NOMO-1 treated with DMSO at 0.1 percent for 48 hours (cell line): Measurements from ENCODE around the gene ACOXL.

Experiments
- DNase-seq: peaks from one replicate; lab custom pipeline; 2025; ENCODE audit not compliant: unreplicated experiment; lab: John Stamatoyannopoulos, UW

ACOXL gene

DNA sequence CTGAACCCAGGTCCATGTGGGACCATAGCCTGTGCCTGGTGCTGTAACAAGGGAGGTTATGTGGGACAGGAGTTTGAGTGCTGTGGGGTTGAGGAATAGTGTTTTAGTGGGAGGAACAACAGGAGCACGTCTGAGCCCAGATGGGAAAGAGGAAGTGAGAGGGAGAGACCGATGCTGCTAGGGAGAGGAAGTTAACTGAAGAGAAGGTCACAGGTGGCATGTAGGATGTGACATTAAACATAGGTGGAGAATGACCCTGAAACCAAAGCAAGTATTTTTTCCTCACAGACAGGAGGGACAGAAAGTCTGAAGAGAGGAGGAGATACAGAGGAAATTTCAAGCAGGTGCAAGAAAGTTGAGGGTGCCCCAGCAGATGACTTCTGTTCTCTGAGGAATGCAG, 87.8 kb downstream of the ACOXL start:
- peak; percentile 71 for DNase-seq

GRCh38 chr2:110823165-110823564, 90.8 kb downstream of the ACOXL start:
- no peak for DNase-seq

DNA sequence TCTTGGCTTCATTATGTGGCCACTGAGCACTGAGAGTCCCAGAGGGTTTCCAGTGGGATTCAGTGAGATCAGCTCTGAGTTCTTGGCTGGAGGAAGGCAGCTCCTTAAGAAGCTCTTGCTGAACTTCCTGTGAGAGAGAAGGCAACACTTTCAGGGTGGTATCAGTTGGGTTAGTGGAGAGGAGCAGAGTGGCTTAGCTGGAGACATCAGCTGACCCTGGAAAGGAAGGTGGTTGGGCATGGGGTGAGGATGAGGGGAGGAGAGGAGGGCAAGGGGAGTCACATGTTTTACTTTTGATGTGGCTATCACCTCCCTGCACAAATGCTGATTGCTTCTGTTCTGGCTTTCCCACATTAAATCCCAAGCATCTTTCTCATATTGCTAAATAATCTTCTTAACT, 95.1 kb downstream of the ACOXL start:
- DNase-seq = no peak

GRCh38 chr2:110828330-110828729, 96.0 kb downstream of the ACOXL start:
- no peak for DNase-seq

DNA sequence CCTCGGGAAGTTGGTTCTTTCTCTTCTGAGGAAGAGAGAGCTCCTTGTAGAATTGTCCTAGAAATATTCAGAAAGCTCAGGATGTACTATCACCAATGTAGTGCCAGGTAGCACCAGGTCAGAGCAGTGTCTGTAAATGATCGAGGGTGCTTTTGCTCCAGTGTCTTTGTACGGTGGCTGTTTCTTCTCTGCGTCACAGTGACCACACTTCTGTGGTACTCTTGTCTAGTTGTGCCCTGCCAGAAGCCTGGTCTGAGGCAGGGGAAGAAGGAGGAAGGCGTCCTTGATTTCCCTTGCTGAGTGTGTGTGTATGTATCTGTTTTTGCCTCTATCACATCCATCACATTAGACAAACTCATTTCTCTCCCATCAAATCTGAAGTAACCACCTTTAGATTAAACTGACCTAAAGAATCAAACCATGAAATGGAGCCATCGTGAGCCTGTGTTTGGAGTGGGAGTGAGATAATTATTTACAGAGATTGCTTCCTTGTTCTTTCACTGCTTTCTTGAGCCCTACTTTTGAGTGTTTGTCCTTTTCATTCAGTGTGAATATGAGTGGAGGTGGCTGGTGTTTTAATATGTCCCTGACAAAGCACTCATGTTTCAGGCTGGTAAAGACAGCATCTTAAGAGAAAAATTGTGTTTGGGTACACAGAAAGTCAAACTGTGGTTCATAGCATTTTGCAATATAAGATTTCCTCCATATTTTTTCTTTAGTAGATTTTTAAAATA, 97.2 kb downstream of the ACOXL start:
- no peak for DNase-seq

GRCh38 chr2:110832740-110833139, 100.4 kb downstream of the ACOXL start:
- DNase-seq = no peak

- no peak for DNase-seq
These were observed 101.9 kb downstream of the ACOXL start for GRCh38 chr2:110834134-110834827.

DNA sequence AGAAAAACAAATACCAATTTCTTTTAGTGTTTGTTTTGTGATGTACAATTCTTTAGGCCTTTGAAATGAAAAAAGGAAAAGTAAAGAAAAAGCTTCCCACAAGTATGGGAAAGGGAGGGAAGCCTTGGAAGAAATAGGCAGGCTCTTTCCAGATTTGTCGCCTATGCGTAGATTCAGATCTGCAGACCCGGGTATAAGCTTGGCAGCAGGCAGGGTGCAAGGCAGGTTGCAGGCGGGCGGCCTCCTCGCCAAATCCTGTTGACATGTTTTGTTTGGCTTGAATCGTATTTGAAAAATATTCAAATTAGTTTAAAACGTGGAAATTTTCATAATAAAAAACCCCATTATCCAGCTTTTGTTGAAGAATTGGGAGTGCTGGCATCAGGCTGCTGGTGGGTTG, 104.3 kb downstream of the ACOXL start:
- DNase-seq = no peak

DNA sequence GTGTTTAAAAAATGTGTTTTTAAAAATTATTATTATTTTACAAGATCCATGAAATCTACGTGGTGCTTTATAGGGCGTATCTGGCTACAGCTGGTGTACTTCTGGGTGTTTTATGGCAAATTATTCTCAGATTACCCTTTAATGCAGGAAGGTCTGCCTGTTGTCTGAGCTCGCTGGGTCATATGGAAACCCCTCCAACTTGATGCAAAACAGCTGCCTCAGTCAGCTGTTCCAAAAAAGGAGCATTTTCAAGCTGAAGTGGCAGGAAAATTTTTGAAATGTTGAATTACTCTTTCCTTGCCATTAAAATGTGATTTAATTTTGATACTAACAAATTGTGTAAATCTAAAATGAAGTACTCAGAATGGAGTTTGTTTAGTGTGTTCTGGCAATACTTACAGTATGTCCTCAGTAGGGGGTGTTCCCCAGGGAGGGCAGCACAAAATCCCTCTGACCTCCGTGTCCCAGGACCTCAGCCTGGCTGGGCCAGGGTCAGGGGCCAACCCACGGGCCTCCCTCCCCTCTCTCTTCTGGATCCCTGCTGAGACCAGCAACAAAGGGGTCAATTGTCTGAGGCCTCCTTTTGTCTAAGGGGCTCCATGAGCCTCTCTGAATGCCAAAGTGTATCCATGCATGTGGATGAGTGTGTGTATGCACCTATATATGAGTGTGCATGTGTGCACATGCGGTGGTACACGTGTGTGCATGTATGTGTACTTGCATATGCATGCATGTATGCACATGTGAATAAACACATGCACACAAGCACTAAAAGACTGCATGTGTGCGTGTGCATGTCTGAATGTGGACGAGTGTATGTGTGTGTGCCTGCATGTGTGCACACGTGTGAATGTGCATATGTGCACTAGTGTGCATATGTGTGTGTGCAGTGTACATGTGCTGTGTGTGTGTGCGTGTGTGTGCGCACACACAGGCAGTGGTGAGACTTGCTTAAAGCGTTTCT, 105.4 kb downstream of the ACOXL start:
- DNase-seq = no peak

GRCh38 chr2:110838657-110839384, 106.4 kb downstream of the ACOXL start:
- no peak for DNase-seq

DNA sequence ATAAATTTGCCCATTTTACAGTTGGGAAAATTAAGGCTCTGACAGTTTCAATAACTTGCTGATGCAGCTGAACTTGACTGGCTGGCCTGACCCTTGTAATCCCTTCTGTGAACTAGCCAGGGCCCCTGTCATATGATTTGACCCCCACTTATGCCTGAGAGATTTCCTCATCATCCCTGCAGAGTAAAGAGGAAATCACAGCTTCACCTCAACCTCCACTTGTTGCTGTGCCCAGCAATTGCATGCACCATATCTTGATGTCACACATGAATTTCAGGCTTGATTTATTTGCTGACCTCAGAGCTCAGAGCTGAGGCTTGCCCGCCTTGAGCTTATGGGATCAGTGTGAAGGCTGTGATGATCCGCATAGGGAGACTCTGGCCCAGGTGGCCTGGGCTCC, 108.1 kb downstream of the ACOXL start:
- DNase-seq = peak; percentile 0

GRCh38 chr2:110842048-110842447, 109.7 kb downstream of the ACOXL start:
- no peak for DNase-seq

- DNase-seq = peak; percentile 1
These were observed 111.1 kb downstream of the ACOXL start for GRCh38 chr2:110843496-110843895.

- DNase-seq = no peak
These were observed 111.7 kb downstream of the ACOXL start for GRCh38 chr2:110843959-110844510.

GRCh38 chr2:110847651-110848050, 115.3 kb downstream of the ACOXL start:
- no peak for DNase-seq

DNA sequence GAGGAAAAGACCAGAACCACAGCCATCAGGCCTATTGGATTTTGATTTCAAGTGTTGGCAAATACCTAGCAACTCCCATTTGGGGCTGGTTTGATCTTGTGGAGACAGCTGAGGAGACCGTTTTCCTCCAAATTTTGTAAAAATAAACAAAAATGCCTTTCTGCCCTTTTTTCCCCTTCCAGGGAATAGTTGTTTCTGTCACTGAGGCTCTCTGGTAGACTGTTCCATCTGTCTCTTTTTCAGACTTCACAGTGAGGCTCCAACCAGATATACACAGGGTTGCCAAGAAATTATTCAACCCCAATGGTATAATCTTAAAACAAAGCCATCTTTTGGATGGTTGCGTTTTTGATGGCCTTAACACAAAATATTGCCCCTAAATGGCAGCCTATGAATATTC, 115.7 kb downstream of the ACOXL start:
- no peak for DNase-seq

- no peak for DNase-seq
These were observed 116.2 kb downstream of the ACOXL start for GRCh38 chr2:110848519-110849030.

DNA sequence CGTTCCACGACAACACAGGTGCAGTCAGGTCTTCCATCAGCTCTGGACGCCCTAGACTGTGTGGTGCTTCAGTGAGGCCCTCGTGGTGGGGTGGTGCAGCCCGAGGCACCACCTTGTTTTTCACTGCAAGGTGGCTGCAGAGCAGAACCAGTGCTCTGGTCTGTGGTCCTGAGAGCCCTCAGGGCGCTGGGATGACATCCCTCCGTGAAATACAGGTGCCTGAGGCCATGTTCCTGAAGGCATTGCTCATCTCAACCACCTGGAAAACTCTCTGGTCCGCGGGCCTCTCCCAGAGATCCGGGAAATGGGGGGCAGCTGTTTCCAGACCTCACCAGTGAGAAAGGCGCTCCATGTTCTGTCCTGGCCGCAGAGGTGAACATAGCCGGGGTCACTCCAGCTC, 119.2 kb downstream of the ACOXL start:
- no peak for DNase-seq

DNA sequence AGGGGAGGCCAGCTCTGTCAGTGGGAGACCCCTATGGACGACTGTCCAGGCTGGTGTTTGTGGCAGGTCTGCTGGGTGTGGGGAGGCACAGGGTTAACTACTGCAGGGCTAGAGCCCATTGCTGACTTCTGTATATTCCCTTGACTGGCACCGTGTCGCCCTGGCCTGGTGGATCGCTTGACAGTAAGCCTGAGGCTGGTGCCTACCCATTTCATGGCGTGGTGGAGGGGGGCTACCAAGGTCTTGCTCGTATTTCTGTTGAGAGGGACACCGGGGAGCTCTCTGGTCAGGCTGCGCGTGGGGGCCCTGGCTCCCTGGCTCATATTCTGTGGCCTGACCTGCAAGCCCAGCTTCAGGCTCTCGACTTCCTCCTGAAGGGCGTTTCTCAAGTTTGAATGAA, 119.7 kb downstream of the ACOXL start:
- no peak for DNase-seq

DNA sequence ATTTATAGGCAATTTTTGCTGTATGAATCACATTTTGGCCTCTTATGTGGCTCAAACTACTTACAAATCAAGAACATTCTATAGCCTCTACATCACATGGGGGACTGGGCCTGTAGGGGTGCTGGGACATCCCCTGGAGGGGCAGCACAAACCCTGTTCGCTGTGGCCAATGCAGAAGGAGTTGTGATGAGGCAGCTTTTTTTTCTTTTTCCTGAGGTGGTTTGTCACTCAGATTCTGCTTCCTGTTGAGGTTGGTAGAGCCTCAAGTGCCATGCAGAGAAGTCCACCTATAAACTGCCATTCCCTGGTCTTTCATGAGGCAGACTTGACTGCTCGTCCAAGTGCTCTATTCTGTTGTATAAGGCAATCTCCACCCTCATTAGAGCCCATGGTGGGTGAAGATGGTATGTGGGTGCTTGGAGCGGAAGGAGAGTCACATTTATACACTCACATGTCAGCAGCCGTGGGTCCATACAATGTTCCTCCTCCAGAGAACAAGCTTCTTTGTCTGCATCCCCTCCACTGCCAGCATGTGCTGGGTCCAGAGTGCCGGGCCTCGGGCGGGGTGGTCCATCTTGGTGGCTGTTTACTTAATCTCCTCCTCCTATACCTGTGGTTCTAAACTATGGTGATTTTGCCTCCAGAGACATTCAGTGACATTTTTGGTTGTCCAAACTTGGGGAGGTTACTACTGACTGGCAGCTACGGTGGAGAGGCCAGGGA, 120.3 kb downstream of the ACOXL start:
- no peak for DNase-seq
